DMS53 treated with DMSO at 0.1 percent for 48 hours (cell line): Measurements from ENCODE around the gene PLAAT2.
"Not testable (repeated sequence)": the region's sequence is repeated elsewhere in the genome, so short reads cannot be mapped to it uniquely, and the experiment has no call there.

Experiments
- DNase-seq: peaks from one replicate; lab custom pipeline; 2025; ENCODE audit not compliant: unreplicated experiment; lab: John Stamatoyannopoulos, UW

Gene PLAAT2

DNA sequence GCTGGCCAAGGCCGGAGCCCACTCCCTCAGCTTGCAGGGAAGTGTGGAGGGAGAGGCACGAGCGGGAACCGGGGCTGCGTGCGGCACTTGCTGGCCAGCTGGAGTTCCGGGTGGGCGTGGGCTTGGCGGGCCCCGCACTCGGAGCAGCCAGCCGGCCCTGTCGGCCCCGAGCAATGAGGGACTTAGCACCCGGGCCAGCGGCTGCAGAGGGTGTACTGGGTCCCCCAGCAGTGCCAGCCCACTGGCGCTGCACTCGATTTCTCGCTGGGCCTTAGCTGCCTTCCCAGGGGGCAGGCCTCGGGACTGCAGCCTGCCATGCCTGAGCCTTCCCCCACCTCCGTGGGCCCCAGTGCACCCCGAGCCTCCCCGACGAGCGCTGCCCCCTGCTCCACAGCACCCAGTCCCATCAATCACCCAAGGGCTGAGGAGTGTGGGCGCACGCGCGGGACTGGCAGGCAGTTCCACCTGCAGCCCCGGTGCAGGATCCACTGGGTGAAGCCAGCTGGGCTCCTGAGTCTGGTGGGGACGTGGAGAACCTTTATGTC is 13.0 kb downstream of the PLAAT2 start:
- not testable (repeated sequence) for DNase-seq

DNA sequence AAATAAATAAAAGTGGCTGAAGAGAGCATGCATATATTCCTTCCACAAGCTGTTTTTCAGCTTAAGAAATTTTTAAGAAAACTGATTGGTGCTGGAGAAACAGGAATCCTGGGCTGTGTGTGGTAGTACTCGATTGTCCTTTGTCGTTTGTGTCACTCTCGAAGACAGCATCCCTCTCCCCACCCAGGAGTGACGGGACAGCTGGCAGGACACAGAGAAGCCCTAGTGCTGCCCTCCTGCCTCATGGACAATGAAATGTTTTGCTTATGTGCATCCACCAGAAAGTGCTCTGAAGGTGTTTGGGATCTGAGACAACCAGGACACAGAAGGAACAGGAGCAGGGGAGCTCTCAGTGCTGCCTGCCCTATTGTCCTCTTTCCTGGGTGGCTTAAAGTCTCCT is 13.8 kb downstream of the PLAAT2 start:
- no peak for DNase-seq

DNA sequence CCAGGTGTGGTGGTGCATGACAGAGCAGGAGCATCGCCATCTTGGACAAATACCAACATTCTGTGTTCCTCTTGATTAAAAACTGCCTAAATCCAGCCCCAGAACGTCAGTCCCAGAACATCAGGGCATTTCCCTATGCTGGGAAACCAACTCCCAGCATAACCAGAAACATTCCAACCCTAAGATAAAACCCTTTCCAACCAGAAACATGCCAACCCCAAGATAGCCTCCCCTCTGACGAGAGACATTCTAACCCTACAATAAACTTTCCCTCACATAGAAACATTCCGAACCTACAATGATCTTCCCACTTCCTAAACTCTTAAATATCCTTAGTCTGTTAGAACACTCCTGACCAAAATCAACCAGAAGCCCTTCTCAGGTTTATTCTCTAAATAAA is 15.0 kb downstream of the PLAAT2 start:
- no peak for DNase-seq

DNA sequence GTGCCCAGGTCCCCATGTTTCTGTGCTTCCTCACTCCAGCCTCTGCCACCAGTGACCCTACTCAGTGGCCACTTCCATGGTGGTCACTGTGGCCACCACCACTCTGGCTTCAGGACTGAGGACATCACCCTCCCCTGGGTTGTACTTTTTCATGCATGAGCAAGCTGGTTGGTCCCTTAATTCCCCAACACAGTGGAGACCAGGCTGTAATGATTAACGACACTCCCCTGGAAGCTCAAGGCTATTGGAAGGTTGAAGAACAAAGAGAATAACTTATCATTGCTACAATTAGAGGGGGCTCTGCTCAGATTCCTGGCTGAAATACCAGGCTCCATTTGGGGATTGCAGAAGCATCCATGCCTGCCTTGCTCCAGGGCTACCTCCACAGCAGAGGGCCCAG is 16.1 kb downstream of the PLAAT2 start:
- DNase-seq: no peak

DNA sequence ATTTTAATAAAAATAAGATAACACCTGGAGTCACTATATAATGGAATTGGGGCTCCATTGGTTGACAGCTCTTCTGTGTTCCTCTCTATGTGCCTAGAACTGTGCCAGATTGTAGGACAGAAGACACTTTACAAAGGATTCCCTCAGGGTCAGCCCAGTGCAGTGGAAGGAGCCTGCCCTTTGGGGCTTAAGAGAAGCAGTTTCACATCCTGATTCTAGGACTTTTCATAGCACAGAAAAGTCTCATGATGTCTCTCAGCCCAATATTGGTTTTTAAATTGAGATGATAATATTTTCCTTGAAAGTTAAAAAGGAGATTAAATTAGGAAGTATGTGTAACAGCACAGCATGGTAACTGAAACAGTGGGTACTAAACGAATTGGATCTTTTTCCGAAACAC is 19.5 kb downstream of the PLAAT2 start:
- DNase-seq: no peak

DNA sequence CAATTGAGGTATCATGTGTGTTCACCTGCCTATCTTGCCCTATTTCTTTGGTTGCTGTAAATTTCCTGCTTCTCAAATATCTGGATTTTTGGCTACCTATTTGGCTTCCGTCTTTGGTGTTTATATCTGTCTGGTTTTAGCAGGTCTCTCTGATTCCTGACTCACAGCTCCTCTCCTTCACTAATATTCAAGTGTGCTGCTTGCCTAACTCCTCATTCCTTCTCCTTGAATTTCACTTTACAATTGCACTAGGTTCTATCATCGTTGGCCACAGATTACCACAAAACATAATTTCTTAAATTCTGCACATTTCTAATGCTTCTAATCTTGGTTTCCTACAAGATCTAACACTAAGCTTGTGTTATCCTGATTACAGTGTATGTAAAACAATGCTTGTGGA is 20.7 kb downstream of the PLAAT2 start:
- DNase-seq: not testable (repeated sequence)

DNA sequence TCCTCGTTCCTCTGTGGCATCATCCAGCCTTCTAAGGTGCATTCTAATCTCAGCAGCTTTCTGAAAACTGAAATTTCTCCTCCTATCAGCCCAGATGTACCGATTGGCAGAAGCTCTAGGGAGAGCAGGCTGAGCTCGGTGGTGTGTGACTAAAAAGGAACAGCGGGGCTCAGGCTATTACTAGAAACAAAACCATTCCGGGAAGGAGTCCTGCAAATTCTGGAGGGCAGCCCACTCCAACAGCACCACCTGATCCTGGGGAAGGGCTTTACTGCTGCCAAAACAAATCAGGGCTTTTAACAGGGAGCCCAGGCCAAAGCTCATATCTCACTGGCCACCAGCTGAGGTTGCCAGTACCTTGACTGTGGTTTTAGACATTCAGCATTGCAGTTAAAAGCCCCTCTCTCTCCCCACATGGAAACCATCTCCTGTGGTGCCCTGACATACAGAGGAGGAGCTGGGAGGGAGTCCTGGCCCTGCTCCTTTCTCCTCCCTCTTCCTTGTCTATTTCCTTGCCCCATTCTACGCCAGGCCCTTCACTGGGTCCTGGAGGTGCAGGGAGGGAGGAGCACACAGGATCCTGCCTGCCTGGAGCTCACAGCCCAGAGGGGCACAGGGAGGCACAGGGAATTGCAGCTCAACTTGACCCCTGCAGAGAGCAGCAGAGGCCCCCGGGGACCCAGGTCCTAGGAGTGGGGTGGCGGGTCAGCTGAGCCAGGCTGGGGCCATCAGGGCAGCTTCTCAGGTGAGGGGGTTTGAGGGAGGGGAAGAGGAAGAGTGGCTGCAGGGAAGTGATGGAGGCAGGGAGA is 25.7 kb downstream of the PLAAT2 start:
- DNase-seq: no peak

DNA sequence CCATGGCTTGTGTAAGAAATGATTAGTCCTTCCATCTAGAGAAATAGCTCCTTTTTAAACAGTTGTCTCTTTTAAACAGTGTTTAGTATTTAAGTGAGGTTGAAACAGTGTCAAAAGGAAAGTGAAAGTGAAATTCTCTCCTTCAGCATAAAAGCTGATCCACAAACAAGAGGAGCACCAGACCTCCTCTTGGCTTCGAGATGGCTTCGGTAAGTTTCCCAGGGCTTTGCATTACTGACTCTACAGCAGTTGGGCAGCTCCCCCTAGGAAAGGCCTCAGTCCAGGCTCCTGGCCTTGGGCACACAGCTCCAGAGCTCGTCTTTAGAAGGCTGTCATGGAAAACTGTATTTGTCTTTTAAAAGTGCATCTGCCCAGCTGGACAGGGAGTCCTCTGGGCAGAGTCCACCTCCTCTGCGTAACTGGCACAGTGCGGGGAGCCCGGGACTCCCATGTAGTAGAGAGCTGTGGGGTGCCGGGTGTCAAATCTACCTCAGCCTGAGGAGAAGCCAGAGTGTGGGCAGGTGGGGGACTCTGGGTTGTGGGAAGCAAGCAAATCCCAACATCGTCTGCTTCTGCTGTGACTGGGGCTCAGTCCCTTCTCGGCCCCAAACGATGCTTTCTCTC is 26.4 kb downstream of the PLAAT2 start, which contains the start of gene PLAAT4:
Gene PLAAT4, plus strand, starts transcription at position 140 of the 624 bp plus-strand sequence. Its CDS starts 61 bp downstream, at position 201.
- DNase-seq: peak; percentile 12

DNA sequence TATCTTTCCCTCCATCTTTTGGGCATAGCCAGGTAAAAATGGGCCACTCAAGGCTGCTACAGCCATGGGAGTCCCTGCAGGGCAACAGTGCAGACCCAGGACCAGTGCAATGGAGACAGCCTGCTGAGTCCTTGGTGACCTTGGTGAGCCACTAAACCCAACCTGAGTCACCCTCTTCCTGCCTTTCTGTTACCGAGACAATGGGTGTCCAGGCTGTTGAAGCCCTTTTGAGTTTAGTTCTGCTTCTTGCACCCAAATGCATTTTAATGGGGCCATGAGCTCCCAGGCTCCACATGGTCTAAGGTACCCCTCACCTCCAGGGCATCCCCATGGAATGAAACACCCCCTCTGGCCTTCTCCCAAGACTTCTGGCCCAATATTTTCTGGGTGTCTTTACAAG is 27.4 kb downstream of the PLAAT2 start:
- DNase-seq: no peak

DNA sequence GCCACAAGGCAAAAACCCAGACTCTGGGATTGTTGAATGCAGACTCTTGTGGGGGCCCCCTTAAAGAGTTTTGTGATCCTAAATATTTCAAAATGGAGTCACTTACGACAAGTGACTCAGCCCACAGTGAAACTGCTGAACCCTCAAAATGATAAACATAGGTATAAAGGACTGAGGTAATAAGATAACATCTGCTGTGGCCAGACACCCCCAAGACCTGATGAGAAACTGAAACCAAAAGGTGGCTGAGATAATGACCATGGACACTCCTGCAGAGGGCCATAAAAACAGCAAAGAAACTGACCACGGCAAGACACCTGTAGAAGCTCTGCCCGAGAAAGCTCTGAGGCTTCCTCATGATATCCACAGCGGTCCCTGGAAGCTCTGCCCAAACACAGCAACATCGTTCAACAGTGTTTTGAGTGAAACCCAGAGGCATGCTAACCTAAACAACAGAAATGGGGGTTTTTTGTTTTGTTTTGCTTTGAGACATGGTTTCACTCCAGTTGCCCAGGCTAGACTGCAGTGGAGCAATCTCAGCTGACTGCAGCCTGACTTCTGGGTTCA is 28.2 kb downstream of the PLAAT2 start:
- DNase-seq: no peak

DNA sequence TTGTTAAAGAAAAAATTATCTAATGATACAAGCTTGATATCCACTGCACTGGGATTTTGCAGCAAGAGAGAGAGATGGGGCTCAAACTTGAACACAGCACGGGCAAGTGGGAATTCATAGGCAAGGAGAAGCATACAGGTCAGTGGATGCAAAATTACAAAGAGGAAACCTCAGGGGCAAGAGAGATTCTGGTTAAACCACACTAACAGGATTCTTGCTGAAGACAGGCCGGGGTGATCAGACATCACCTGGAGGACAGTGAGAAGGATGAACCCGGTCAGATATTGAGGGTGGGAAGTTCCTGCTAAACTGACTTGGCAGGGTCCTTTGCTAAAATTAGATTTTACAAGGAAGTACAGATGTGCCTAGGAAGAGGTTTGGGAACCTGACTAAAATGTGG is 29.1 kb downstream of the PLAAT2 start:
- no peak for DNase-seq

DNA sequence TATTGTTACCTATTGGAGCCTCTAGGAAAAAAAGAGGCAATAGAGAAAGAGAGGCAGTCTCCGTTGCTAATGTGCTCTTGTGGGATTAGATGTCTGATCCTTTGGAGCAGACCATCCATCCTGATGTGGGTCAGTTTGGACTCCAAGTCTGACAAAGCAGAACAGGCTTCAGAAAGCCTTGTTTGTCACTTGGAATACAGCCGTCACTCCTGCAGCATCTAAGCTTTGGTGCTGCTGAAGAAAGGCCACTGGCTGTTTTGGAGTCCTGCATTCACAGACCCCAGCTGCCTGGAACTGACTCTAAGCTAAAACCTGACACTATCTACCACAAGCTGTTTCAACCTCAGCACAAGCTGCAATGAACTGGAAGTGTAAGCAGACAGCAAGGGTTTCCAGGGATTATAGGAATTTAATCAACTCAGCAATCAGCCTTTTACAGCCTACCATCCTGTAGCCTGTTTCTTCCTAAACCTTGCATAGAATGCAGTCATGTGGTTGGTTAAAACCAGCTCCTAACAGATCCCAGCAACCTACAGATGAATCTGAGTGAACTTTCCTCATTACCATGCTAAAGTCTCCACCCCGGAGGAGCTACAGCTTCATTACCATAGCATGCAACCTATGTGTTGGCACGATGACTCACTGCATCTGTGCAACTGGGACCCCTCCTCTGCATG is 30.2 kb downstream of the PLAAT2 start:
- DNase-seq: no peak

DNA sequence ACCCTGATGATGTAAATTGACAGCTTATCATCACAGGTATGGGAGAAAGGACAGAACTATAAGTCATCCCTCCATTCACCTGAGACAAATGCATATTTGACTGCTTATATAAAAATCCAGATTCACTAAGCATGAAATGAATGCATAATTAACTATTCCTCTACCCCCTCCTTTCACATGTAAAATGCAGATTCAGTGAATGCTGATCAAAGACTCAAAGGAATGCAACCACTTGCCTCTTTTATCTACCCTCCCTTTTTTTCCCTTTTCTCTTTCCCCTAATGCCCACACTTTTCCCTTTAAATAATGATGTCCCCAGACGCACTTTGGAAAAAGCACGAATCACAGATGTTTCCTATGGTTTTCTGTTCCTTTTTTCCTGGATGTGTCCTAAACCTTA is 31.1 kb downstream of the PLAAT2 start:
- no peak for DNase-seq

DNA sequence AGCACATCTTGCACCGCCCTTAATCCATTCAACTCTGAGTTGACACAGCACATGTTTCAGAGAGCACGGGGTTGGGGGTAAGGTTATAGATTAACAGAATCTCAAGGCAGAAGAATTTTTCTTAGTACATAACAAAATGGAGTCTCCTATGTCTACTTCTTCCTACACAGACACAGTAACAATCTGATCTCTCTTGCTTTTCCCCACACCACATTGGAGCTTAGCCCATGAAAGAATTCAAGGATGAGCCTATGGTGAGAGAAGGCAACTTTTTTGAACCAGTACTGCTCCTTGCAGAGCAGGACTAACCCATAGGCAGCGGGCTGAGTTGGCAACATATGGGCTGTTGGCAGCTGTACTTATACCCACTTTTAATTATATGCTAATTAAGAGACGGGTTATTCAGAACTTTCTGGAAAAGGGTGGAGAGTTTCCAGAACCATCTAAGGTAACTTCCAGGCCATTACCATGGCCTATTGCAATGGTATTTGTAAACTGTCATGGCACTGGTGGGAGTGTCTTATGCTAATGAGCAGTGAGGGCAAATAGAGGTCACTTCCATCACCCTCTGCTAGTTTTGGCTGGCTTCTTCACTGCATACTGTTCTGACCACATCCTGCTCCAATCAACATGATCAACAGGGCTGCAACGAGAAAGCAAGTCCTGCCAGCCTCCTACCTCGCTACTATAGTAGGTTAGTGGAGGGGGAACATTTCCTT is 31.9 kb downstream of the PLAAT2 start:
- DNase-seq: not testable (repeated sequence)

DNA sequence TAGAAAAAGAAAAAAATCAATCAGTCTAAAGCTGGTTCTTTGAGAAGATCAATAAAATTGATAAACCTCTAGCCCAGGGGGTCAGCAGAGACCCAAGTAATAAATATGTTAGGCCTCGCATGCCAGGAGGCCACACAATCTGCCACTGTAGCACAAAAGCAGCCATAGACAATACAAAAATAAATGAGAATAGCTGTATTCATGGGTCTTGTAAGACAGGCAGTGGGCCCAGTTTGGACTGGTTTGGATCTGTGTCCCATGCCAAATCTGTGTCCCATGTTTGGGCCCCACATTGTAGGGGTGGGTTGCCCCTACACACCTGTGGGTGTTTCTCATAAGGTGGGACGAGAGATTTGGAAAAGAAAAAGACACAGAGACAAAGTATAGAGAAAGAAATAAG is 33.2 kb downstream of the PLAAT2 start:
- DNase-seq: no peak

DNA sequence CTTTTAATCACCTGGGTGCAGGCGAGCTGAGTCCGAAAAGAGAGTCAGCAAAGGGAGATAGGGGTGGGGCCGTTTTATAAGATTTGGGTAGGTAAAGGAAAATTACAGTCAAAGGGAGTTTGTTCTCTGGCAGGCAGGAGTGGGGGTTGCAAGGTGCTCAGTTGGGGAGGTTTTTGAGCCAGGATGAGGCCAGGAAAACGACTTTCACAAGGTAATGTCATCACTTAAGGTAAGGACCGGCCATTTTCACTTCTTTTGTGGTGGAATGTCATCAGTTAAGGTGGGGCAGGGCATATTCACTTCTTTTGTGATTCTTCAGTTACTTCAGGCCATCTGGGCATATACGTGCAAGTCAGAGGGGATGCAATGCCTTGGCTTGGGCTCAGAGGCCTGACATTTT is 33.8 kb downstream of the PLAAT2 start:
- not testable (repeated sequence) for DNase-seq

DNA sequence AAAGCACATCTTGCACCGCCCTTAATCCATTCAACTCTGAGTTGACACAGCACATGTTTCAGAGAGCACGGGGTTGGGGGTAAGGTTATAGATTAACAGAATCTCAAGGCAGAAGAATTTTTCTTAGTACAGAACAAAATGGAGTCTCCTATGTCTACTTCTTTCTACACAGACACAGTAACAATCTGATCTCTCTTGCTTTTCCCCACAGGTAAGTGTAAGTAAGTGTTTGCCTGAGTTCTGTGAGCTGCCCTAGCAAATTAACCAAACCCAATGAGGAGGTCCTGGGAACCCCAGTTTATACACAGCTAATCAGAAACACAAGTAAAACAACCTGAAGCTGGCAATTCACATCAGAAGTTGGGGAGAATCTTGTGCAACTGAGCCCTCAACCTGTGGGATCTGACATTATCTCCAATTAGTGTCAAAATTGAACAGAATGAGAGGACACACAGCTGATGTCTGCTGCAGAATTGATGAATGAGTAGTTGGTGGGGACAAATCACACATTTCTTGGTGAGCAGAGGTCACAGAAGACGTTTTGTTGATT is 34.4 kb downstream of the PLAAT2 start:
- not testable (repeated sequence) for DNase-seq

DNA sequence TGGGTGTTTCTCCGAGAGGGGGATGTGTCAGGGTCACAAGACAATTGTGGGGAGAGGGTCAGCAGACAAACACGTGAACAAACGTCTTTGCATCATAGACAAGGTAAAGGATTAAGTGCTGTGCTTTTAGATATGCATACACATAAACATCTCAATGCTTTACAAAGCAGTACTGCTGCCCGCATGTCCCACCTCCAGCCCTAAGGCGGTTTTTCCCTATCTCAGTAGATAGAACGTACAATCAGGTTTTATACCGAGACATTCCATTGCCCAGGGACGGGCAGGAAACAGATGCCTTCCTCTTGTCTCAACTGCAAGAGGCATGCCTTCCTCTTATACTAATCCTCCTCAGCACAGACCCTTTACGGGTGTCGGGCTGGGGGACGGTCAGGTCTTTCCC is 35.0 kb downstream of the PLAAT2 start:
- not testable (repeated sequence) for DNase-seq

DNA sequence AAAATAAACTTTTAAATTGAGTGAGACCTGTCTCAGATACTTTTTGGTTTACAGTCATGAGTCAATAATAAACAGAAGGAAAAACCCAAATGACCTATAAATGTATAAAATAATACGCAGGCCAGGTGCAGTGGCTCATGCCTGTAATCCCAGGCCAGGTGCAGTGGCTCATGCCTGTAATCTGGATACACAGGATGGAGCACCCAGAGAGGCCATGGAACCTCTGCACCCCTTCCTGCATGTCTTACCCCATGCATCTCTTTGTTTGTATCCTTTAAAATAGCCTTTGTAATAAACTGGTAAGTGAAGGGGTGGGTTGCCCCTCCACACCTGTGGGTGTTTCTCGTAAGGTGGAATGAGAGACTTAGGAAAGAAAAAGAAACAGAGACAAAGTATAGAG is 35.5 kb downstream of the PLAAT2 start:
- no peak for DNase-seq

DNA sequence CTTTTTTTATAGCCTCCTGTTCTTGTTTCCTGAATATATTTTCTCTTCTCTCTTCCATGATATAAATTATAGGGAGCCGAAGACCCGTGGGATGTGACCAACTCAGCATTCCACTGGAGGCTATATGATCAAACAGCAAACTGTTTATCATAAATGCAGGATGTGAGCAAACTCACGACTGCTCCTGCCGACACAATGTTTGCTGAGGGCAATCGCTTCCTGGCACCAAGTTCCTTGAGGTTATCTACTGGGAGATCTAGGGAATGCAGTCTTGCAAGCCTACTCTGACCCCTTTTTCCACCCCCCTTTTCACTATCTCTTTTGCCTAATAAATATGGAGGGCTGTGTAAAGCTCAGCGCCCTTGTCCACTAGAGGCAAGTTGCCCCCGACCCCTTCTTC is 40.0 kb downstream of the PLAAT2 start:
- no peak for DNase-seq
